BLaER1 (cell line): Measurements from ENCODE around the gene TTC7B.

ENCODE experiments used
- H3K27ac ChIP-seq: shearing (Covaris generic); formaldehyde crosslinking; 2 replicates; pipeline ENCODE4 v1.8.1; 2022
- H3K27me3 ChIP-seq: shearing (Covaris generic); formaldehyde crosslinking; 2 replicates; pipeline ENCODE4 v1.8.1; 2022
- H3K36me3 ChIP-seq: shearing (Covaris generic); formaldehyde crosslinking; 2 replicates; pipeline ENCODE4 v1.8.1; 2022
- H3K4me1 ChIP-seq: shearing (Covaris generic); formaldehyde crosslinking; 2 replicates; pipeline ENCODE4 v1.8.1; 2022
- H3K4me2 ChIP-seq: shearing (Covaris generic); formaldehyde crosslinking; 2 replicates; pipeline ENCODE4 v1.8.1; 2022
- H3K4me3 ChIP-seq: shearing (Covaris generic); formaldehyde crosslinking; 2 replicates; pipeline ENCODE4 v1.8.1; 2022
- H3K9ac ChIP-seq: shearing (Covaris generic); formaldehyde crosslinking; 2 replicates; pipeline ENCODE4 v1.8.1; 2022
- H3K9me3 ChIP-seq: shearing (Covaris generic); formaldehyde crosslinking; 2 replicates; pipeline ENCODE4 v1.8.1; 2022
- H4K20me1 ChIP-seq: shearing (Covaris generic); formaldehyde crosslinking; 2 replicates; pipeline ENCODE4 v1.8.1; 2022
- Cebpa-rat ChIP-seq: shearing (Covaris generic); IDR thresholded peaks from 2 replicates; pipeline ENCODE4 v1.8.1; 2022

TTC7B gene

GRCh38 chr14:90521930-90522483, 294.2 kb downstream of the TTC7B start:
- H3K27ac ChIP-seq = peak overlapping the region; percentile 49; the same call in 1 of the 2 replicates
- peaks cover 63% of the 10 kb centered on the region for H3K4me1 ChIP-seq
- TF ChIP-seq Cebpa-rat = no peak
- H3K9ac ChIP-seq = no peak overlapping the region
- no peaks in the 10 kb centered on the region for H3K27me3 ChIP-seq
- no peaks in the 10 kb centered on the region for H3K36me3 ChIP-seq
- no peak overlapping the region for H3K4me3 ChIP-seq
- H3K9me3 ChIP-seq = peaks cover 21% of the 10 kb centered on the region
- no peaks in the 10 kb centered on the region for H4K20me1 ChIP-seq
- H3K4me2 ChIP-seq = peak overlapping the region; percentile 75

GRCh38 chr14:90521084-90521929, 294.9 kb downstream of the TTC7B start:
- peaks cover 14% of the 10 kb centered on the region for H3K9me3 ChIP-seq
- no peak for TF ChIP-seq Cebpa-rat
- no peaks in the 10 kb centered on the region for H3K27me3 ChIP-seq
- no peaks in the 10 kb centered on the region for H3K36me3 ChIP-seq
- H4K20me1 ChIP-seq = no peaks in the 10 kb centered on the region
- no peak overlapping the region for H3K4me3 ChIP-seq
- no peak overlapping the region for H3K9ac ChIP-seq
- peak overlapping the region; percentile 75 for H3K4me2 ChIP-seq
- peak overlapping the region; percentile 35 for H3K27ac ChIP-seq
- H3K4me1 ChIP-seq = peaks cover 67% of the 10 kb centered on the region

GRCh38 chr14:90520326-90520725, 295.9 kb downstream of the TTC7B start:
- no peak overlapping the region for H3K4me3 ChIP-seq
- no peaks in the 10 kb centered on the region for H3K27me3 ChIP-seq
- H3K4me2 ChIP-seq = peak overlapping the region; percentile 75
- peaks cover 9% of the 10 kb centered on the region; the same call in 1 of the 2 replicates for H3K9me3 ChIP-seq
- H3K9ac ChIP-seq = no peak overlapping the region
- H3K27ac ChIP-seq = peak overlapping the region; percentile 35
- no peaks in the 10 kb centered on the region for H3K36me3 ChIP-seq
- no peaks in the 10 kb centered on the region for H4K20me1 ChIP-seq
- H3K4me1 ChIP-seq = peaks cover 67% of the 10 kb centered on the region
- TF ChIP-seq Cebpa-rat = no peak

- Histone ChIP-seq H3K9ac (no peak overlapping the region), H3K4me2 (no peak overlapping the region), H3K4me1 (peaks cover 62% of the 10 kb centered on the region), H3K36me3 (no peaks in the 10 kb centered on the region), H3K27ac (no peak overlapping the region), H3K9me3 (0 out of 2 replicates have a peak, but pooled peaks cover 6% of the 10 kb centered on the region), H4K20me1 (no peaks in the 10 kb centered on the region), H3K27me3 (no peaks in the 10 kb centered on the region), H3K4me3 (no peak overlapping the region)
- TF ChIP-seq Cebpa-rat = no peak
Measured at GRCh38 chr14:90519262-90519920, 296.8 kb downstream of the TTC7B start.

- no peak for TF ChIP-seq Cebpa-rat
- no peaks in the 10 kb centered on the region for H3K36me3 ChIP-seq
- H3K27me3 ChIP-seq = no peaks in the 10 kb centered on the region
- H3K4me1 ChIP-seq = peaks cover 59% of the 10 kb centered on the region
- H3K4me2 ChIP-seq = no peak overlapping the region
- no peaks in the 10 kb centered on the region for H4K20me1 ChIP-seq
- H3K9ac ChIP-seq = no peak overlapping the region
- H3K27ac ChIP-seq = no peak overlapping the region
- 0 out of 2 replicates have a peak, but pooled peaks cover 6% of the 10 kb centered on the region for H3K9me3 ChIP-seq
- no peak overlapping the region for H3K4me3 ChIP-seq
Measured at GRCh38 chr14:90518941-90519256, 297.3 kb downstream of the TTC7B start.

- peaks cover 59% of the 10 kb centered on the region for H3K4me1 ChIP-seq
- 0 out of 2 replicates have a peak, but pooled peaks cover 6% of the 10 kb centered on the region for H3K9me3 ChIP-seq
- H3K4me3 ChIP-seq = no peak overlapping the region
- H3K4me2 ChIP-seq = no peak overlapping the region
- H3K27me3 ChIP-seq = no peaks in the 10 kb centered on the region
- no peak for TF ChIP-seq Cebpa-rat
- 0 out of 2 replicates have a peak overlapping the region, but pooled peaks have one; percentile 25 for H3K27ac ChIP-seq
- H4K20me1 ChIP-seq = no peaks in the 10 kb centered on the region
- no peak overlapping the region for H3K9ac ChIP-seq
- H3K36me3 ChIP-seq = no peaks in the 10 kb centered on the region
Measured at GRCh38 chr14:90518069-90518940, 297.9 kb downstream of the TTC7B start.

- Histone ChIP-seq H3K4me3 (no peak overlapping the region), H3K36me3 (no peaks in the 10 kb centered on the region)
Measured at GRCh38 chr14:90517076-90517841, 299.0 kb downstream of the TTC7B start.

GRCh38 chr14:90514566-90514965, 301.7 kb downstream of the TTC7B start:
- Histone ChIP-seq H3K36me3 (no peaks in the 10 kb centered on the region), H3K9ac (no peak overlapping the region), H3K27ac (no peak overlapping the region), H3K4me1 (peaks cover 61% of the 10 kb centered on the region), H3K4me3 (no peak overlapping the region), H4K20me1 (no peaks in the 10 kb centered on the region), H3K9me3 (0 out of 2 replicates have a peak, but pooled peaks cover 5% of the 10 kb centered on the region), H3K4me2 (no peak overlapping the region), H3K27me3 (no peaks in the 10 kb centered on the region)
- TF ChIP-seq Cebpa-rat = no peak

More at GRCh38 chr14:90517076-90517841, 299.0 kb downstream of the TTC7B start:
- no peak for TF ChIP-seq Cebpa-rat
- Histone ChIP-seq H3K9ac (no peak overlapping the region), H3K9me3 (0 out of 2 replicates have a peak, but pooled peaks cover 6% of the 10 kb centered on the region), H3K4me1 (peaks cover 59% of the 10 kb centered on the region), H3K4me2 (no peak overlapping the region), H4K20me1 (no peaks in the 10 kb centered on the region), H3K27ac (no peak overlapping the region), H3K27me3 (no peaks in the 10 kb centered on the region)
